ENCODE data around the gene TGFA.

TGFA gene

GRCh38 chr2:70566464-70566863 is 12.8 kb upstream of the TGFA start:
- no peaks in the 10 kb centered on the region for H3K9me3 ChIP-seq (ENCODE audit: control insufficient read depth, low read length)
- no peak overlapping the region for H3K4me3 ChIP-seq (ENCODE audit: low read length)

GRCh38 chr2:70565039-70565731 is 11.6 kb upstream of the TGFA start:
- Histone ChIP-seq H3K4me1 (ENCODE audit: control insufficient read depth, insufficient read depth, low read length) (no peaks in the 10 kb centered on the region), H3K4me3 (ENCODE audit: low read length) (no peak overlapping the region), H3K36me3 (ENCODE audit: control insufficient read depth, insufficient read depth, low read length) (no peaks in the 10 kb centered on the region), H3K27me3 (ENCODE audit: control insufficient read depth, insufficient read depth, low read length) (no peaks in the 10 kb centered on the region), H3K9ac (ENCODE audit: low read length) (no peak overlapping the region), H3K9me3 (ENCODE audit: control insufficient read depth, low read length) (no peaks in the 10 kb centered on the region)

More at GRCh38 chr2:70566464-70566863, 12.8 kb upstream of the TGFA start:
- no peak overlapping the region for H3K9ac ChIP-seq (ENCODE audit: low read length)
- H3K4me1 ChIP-seq (ENCODE audit: control insufficient read depth, insufficient read depth, low read length), result no peaks in the 10 kb centered on the region
- H3K27me3 ChIP-seq (ENCODE audit: control insufficient read depth, insufficient read depth, low read length), result no peaks in the 10 kb centered on the region
- no peaks in the 10 kb centered on the region for H3K36me3 ChIP-seq (ENCODE audit: control insufficient read depth, insufficient read depth, low read length)

GRCh38 chr2:70561893-70562292 is 8.3 kb upstream of the TGFA start:
- Histone ChIP-seq H3K4me3 (ENCODE audit: low read length) (no peak overlapping the region), H3K27me3 (ENCODE audit: control insufficient read depth, insufficient read depth, low read length) (no peaks in the 10 kb centered on the region), H3K9me3 (ENCODE audit: control insufficient read depth, low read length) (no peaks in the 10 kb centered on the region), H3K36me3 (ENCODE audit: control insufficient read depth, insufficient read depth, low read length) (no peaks in the 10 kb centered on the region), H3K4me1 (ENCODE audit: control insufficient read depth, insufficient read depth, low read length) (peaks cover 12% of the 10 kb centered on the region), H3K9ac (ENCODE audit: low read length) (no peak overlapping the region)

- no peak overlapping the region for H3K9ac ChIP-seq (ENCODE audit: low read length)
- no peaks in the 10 kb centered on the region for H3K9me3 ChIP-seq (ENCODE audit: control insufficient read depth, low read length)
- peaks cover 13% of the 10 kb centered on the region for H3K4me1 ChIP-seq (ENCODE audit: control insufficient read depth, insufficient read depth, low read length)
- no peaks in the 10 kb centered on the region for H3K36me3 ChIP-seq (ENCODE audit: control insufficient read depth, insufficient read depth, low read length)
- no peak overlapping the region for H3K4me3 ChIP-seq (ENCODE audit: low read length)
- H3K27me3 ChIP-seq (ENCODE audit: control insufficient read depth, insufficient read depth, low read length), result no peaks in the 10 kb centered on the region
These were observed 6.8 kb upstream of the TGFA start for GRCh38 chr2:70560442-70560841.

GRCh38 chr2:70560040-70560439 is 6.4 kb upstream of the TGFA start:
- Histone ChIP-seq H3K27me3 (ENCODE audit: control insufficient read depth, insufficient read depth, low read length) (no peaks in the 10 kb centered on the region), H3K4me1 (ENCODE audit: control insufficient read depth, insufficient read depth, low read length) (peaks cover 17% of the 10 kb centered on the region), H3K4me3 (ENCODE audit: low read length) (no peak overlapping the region), H3K9ac (ENCODE audit: low read length) (no peak overlapping the region), H3K9me3 (ENCODE audit: control insufficient read depth, low read length) (no peaks in the 10 kb centered on the region), H3K36me3 (ENCODE audit: control insufficient read depth, insufficient read depth, low read length) (no peaks in the 10 kb centered on the region)

GRCh38 chr2:70558195-70558808 is 4.7 kb upstream of the TGFA start:
- no peaks in the 10 kb centered on the region for H3K36me3 ChIP-seq (ENCODE audit: control insufficient read depth, insufficient read depth, low read length)
- H3K4me3 ChIP-seq (ENCODE audit: low read length), result no peak overlapping the region
- no peaks in the 10 kb centered on the region for H3K27me3 ChIP-seq (ENCODE audit: control insufficient read depth, insufficient read depth, low read length)
- H3K9me3 ChIP-seq (ENCODE audit: control insufficient read depth, low read length), result no peaks in the 10 kb centered on the region
- H3K9ac ChIP-seq (ENCODE audit: low read length), result no peak overlapping the region
- H3K4me1 ChIP-seq (ENCODE audit: control insufficient read depth, insufficient read depth, low read length), result peaks cover 26% of the 10 kb centered on the region

- no peaks in the 10 kb centered on the region for H3K9me3 ChIP-seq (ENCODE audit: control insufficient read depth, low read length)
- no peak overlapping the region for H3K4me3 ChIP-seq (ENCODE audit: low read length)
- H3K4me1 ChIP-seq (ENCODE audit: control insufficient read depth, insufficient read depth, low read length), result peaks cover 33% of the 10 kb centered on the region
- no peaks in the 10 kb centered on the region for H3K36me3 ChIP-seq (ENCODE audit: control insufficient read depth, insufficient read depth, low read length)
- no peak overlapping the region for H3K9ac ChIP-seq (ENCODE audit: low read length)
- peaks cover 2% of the 10 kb centered on the region for H3K27me3 ChIP-seq (ENCODE audit: control insufficient read depth, insufficient read depth, low read length)
These were observed 3.7 kb upstream of the TGFA start for GRCh38 chr2:70557171-70557838.

GRCh38 chr2:70556608-70557007 is 3.0 kb upstream of the TGFA start:
- Histone ChIP-seq H3K9ac (ENCODE audit: low read length) (no peak overlapping the region), H3K4me3 (ENCODE audit: low read length) (no peak overlapping the region), H3K9me3 (ENCODE audit: control insufficient read depth, low read length) (no peaks in the 10 kb centered on the region), H3K27me3 (ENCODE audit: control insufficient read depth, insufficient read depth, low read length) (peaks cover 3% of the 10 kb centered on the region), H3K36me3 (ENCODE audit: control insufficient read depth, insufficient read depth, low read length) (no peaks in the 10 kb centered on the region), H3K4me1 (ENCODE audit: control insufficient read depth, insufficient read depth, low read length) (peaks cover 33% of the 10 kb centered on the region)

GRCh38 chr2:70554338-70554892 is 789 bp upstream of the TGFA start:
- Histone ChIP-seq H3K9me3 (ENCODE audit: control insufficient read depth, low read length) (no peaks in the 10 kb centered on the region), H3K4me1 (ENCODE audit: control insufficient read depth, insufficient read depth, low read length) (peaks cover 33% of the 10 kb centered on the region), H3K9ac (ENCODE audit: low read length) (peak overlapping the region; percentile 9), H3K27me3 (ENCODE audit: control insufficient read depth, insufficient read depth, low read length) (peaks cover 3% of the 10 kb centered on the region), H3K4me3 (ENCODE audit: low read length) (no peak overlapping the region), H3K36me3 (ENCODE audit: control insufficient read depth, insufficient read depth, low read length) (no peaks in the 10 kb centered on the region)

GRCh38 chr2:70553334-70553583 is 367 bp downstream of the TGFA start:
- H3K4me1 ChIP-seq (ENCODE audit: control insufficient read depth, insufficient read depth, low read length), result peaks cover 30% of the 10 kb centered on the region
- peak overlapping the region; percentile 60 for H3K4me3 ChIP-seq (ENCODE audit: low read length)
- H3K9ac ChIP-seq (ENCODE audit: low read length), result peak overlapping the region; percentile 93
- H3K9me3 ChIP-seq (ENCODE audit: control insufficient read depth, low read length), result no peaks in the 10 kb centered on the region
- H3K27me3 ChIP-seq (ENCODE audit: control insufficient read depth, insufficient read depth, low read length), result peaks cover 3% of the 10 kb centered on the region
- H3K36me3 ChIP-seq (ENCODE audit: control insufficient read depth, insufficient read depth, low read length), result no peaks in the 10 kb centered on the region

- H3K36me3 ChIP-seq (ENCODE audit: control insufficient read depth, insufficient read depth, low read length), result no peaks in the 10 kb centered on the region
- peak overlapping the region; percentile 93 for H3K9ac ChIP-seq (ENCODE audit: low read length)
- peaks cover 3% of the 10 kb centered on the region for H3K27me3 ChIP-seq (ENCODE audit: control insufficient read depth, insufficient read depth, low read length)
These were observed 909 bp downstream of the TGFA start for GRCh38 chr2:70552501-70553333.

More at GRCh38 chr2:70552501-70553333, 909 bp downstream of the TGFA start:
- Histone ChIP-seq H3K4me3 (ENCODE audit: low read length) (peak overlapping the region; percentile 60), H3K9me3 (ENCODE audit: control insufficient read depth, low read length) (no peaks in the 10 kb centered on the region), H3K4me1 (ENCODE audit: control insufficient read depth, insufficient read depth, low read length) (peaks cover 25% of the 10 kb centered on the region)

Measured in mucosa of stomach (tissue), 1 donor.